ENCODE measurements around the gene ANKRD29. TPM values are rescaled to one million over a fixed set of nuclear protein-coding genes. Genes with fewer than 3 reads are reported as not detected.

Gene ANKRD29
- total and polyA plus RNA-seq, 2 of the 4 experiments (the other 2 are of a cell fraction), result 0.18 to 0.31 TPM

GRCh38 chr18:23596183-23596582, 66.5 kb downstream of the ANKRD29 start:
- Histone ChIP-seq H3K23ac (ENCODE audit: low read depth, low read length) (no peak overlapping the region), H2BK5ac (ENCODE audit: low read depth, low read length, poor library complexity, severe bottlenecking) (no peak overlapping the region), H3K4me3 (ENCODE audit: insufficient read depth, low read depth, low read length) (no peak overlapping the region), H3K9me3 (ENCODE audit: control insufficient read depth, insufficient read depth, low read length) (no peaks in the 10 kb centered on the region), H2AFZ (replicated peaks; ENCODE audit: low read length, poor library complexity) (no peak overlapping the region), H3K9ac (ENCODE audit: low read depth, low read length) (no peak overlapping the region), H3K18ac (ENCODE audit: low read depth, low read length) (no peak overlapping the region), H3K4me1 (ENCODE audit: control insufficient read depth, insufficient read depth, low read length) (no peaks in the 10 kb centered on the region; the same call in 1 of the 2 replicates), H3K56ac (ENCODE audit: extremely low read depth, insufficient read depth, low read length) (no peak overlapping the region), H2AK9ac (replicated peaks; ENCODE audit: low read depth, low read length, poor library complexity) (no peak overlapping the region), H2BK15ac (ENCODE audit: low read depth, low read length) (0 out of 3 replicates have a peak overlapping the region, but pooled peaks have one; percentile 27), H3K4me2 (ENCODE audit: low read depth, low read length) (no peak overlapping the region), H2BK20ac (ENCODE audit: low read depth, low read length) (no peak overlapping the region), H3K36me3 (ENCODE audit: control insufficient read depth, insufficient read depth, low read length) (no peaks in the 10 kb centered on the region), H2AK5ac (ENCODE audit: low read depth, low read length) (0 out of 2 replicates have a peak overlapping the region, but pooled peaks have one; percentile 40), H3K4ac (ENCODE audit: low read depth, low read length) (no peak overlapping the region), H4K91ac (ENCODE audit: insufficient read depth, low read depth, low read length) (no peak overlapping the region), H3K9me1 (ENCODE audit: insufficient read depth, low read length) (peaks cover 9% of the 10 kb centered on the region; the same call in 1 of the 2 replicates), H3K79me1 (ENCODE audit: low read depth in 1 of 2, low read length in 2 of 2) (no peaks in the 10 kb centered on the region), H3K14ac (replicated peaks; ENCODE audit: low read depth, low read length) (no peak overlapping the region; the same call in 1 of the 2 replicates), H3K27me3 (ENCODE audit: control insufficient read depth, insufficient read depth, low read length) (no peaks in the 10 kb centered on the region; the same call in 1 of the 2 replicates), H3K27ac (ENCODE audit: insufficient read depth, low read length) (no peak overlapping the region), H4K8ac (ENCODE audit: low read depth in 2 of 2, low read length in 2 of 2) (no peak overlapping the region), H4K5ac (ENCODE audit: low read depth, low read length) (no peak overlapping the region), H2BK120ac (ENCODE audit: low read depth, low read length) (peak overlapping the region; percentile 48; the same call in 1 of the 2 replicates), H4K20me1 (ENCODE audit: insufficient read depth, low read length) (no peaks in the 10 kb centered on the region)
- dilution Hi-C loops (cut with HindIII; ENCODE audit: low sequenced_read_pairs, unreplicated experiment), result no loop called here
- 60% methylated on average over 1 of the region's 7 CpGs; no CpG with 5 or more reads in 1 of the 2 experiments for WGBS, 2 experiments (ENCODE audit: extremely low coverage in 2 of 2, insufficient read length in 1 of 2)
- intact Hi-C loops (cut with micrococcal nuclease), result no loop called here
- DNase-seq, result no peak
- BruUV-seq (replicated peaks), result no TSS peak
- CTCF ChIA-PET, result no interaction called here
- in situ Hi-C loops (cut with MboI; ENCODE audit: low sequenced_read_pairs), result no loop called here
- TF ChIP-seq SMC3 (IDR thresholded peaks at IDR 0.05; ENCODE audit: low read depth, low read length), result no peak
- TF ChIP-seq MXI1 (IDR thresholded peaks at IDR 0.05; ENCODE audit: borderline replicate concordance, low read depth, low read length), result no peak
- no peak for TF ChIP-seq BHLHE40 (IDR thresholded peaks at IDR 0.05; ENCODE audit: low read depth, low read length)
- TF ChIP-seq MAZ (IDR thresholded peaks at IDR 0.05; ENCODE audit: borderline replicate concordance, low read depth, low read length), result no peak
- no peak for TF ChIP-seq RFX5 (IDR thresholded peaks at IDR 0.05; ENCODE audit: low read depth, low read length)
- TF ChIP-seq ELK1 (IDR thresholded peaks at IDR 0.05; ENCODE audit: borderline replicate concordance, low read depth, low read length), result no peak
- no peak for ATAC-seq (ENCODE audit: low read depth)
- POLR2A ChIA-PET (ENCODE audit: unreplicated experiment), result no interaction called here

Measured in IMR-90 (cell line).